Skeletal muscle tissue (tissue), 4 donors: ENCODE data around the gene PRKG1. TPM values are rescaled to one million over a fixed set of nuclear protein-coding genes. Genes with fewer than 3 reads are reported as not detected.

ENCODE experiments used
- H3K27ac ChIP-seq: one replicate; pipeline ENCODE4 v1.7.0; 2013; ENCODE audit warnings: mild to moderate bottlenecking, low read depth, low read length, inconsistent platforms
- H3K27me3 ChIP-seq, 3 donors: one replicate each; pipeline ENCODE4 v1.7.0; 2013; ENCODE audit warnings: low read length in 3 of 3; ENCODE audit not compliant: control insufficient read depth in 3 of 3, insufficient read depth in 3 of 3
- H3K36me3 ChIP-seq, 3 donors: one replicate each; pipeline ENCODE4 v1.7.0; 2013; ENCODE audit warnings: low read length in 3 of 3; ENCODE audit not compliant: control insufficient read depth in 3 of 3, insufficient read depth in 3 of 3
- H3K4me1 ChIP-seq, 3 donors: one replicate each; pipeline ENCODE4 v1.7.0; 2013; ENCODE audit warnings: low read length in 3 of 3, mild to moderate bottlenecking in 3 of 3; ENCODE audit not compliant: control insufficient read depth in 3 of 3, insufficient read depth in 3 of 3
- H3K4me3 ChIP-seq, 3 donors: one replicate each; pipeline ENCODE4 v1.7.0; 2013; ENCODE audit warnings: low read length in 3 of 3
- H3K9ac ChIP-seq, 3 donors: one replicate each; pipeline ENCODE4 v1.7.0; 2013; ENCODE audit warnings: low read length in 3 of 3, mild to moderate bottlenecking in 3 of 3, moderate library complexity in 2 of 3, low read depth in 1 of 3
- H3K9me3 ChIP-seq, 3 donors: one replicate each; pipeline ENCODE4 v1.7.0; 2013; ENCODE audit warnings: low read length in 3 of 3; ENCODE audit not compliant: control insufficient read depth in 3 of 3
- total RNA-seq: library from RNA; depleted of rRNA; stranded (reverse); fragments of >200 nt; gene quantifications from one replicate; pipeline ENCODE4 v1.2.3, GENCODE V29; 2014
- donor health status: Osteomylitis.

The PRKG1 gene
- total RNA-seq, 1 donor from 2014 or later = 44.9 TPM

GRCh38 chr10:51700228-51700817, 626.0 kb downstream of the PRKG1 start:
- Histone ChIP-seq H3K4me3 (peak overlapping the region; percentile 82 to 98 (median 96)), H3K27ac (peak overlapping the region; percentile 95), H3K4me1 (peaks cover 20 to 36% (median 34%) of the 10 kb centered on the region in 3 donors), H3K9me3 (no peaks in the 10 kb centered on the region), H3K27me3 (no peaks in the 10 kb centered on the region), H3K36me3 (peaks cover 0 to 9% (median 5%) of the 10 kb centered on the region in 3 donors), H3K9ac (peak overlapping the region; percentile 82 to 97 (median 96))

DNA sequence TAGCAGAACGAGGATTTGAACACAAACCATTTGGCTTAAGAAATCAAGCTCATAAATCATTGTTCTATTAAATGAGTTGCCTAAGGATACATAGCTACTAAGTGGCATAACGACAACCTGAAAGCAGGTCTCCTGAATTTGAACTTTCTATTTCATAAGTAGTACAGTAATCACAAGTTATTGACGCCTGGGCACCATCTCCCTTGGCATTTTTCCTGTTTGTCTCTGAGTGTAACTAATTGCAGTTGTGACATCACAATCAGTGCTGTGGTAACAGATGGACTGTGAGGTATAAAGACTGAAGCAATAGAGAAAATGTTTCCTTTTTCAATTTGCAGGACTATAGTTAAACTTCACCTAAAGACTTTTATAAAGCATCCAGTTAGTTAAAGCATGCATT, 631.5 kb downstream of the PRKG1 start:
- no peak overlapping the region for H3K9ac ChIP-seq
- no peaks in the 10 kb centered on the region for H3K36me3 ChIP-seq
- H3K4me1 ChIP-seq = no peaks in the 10 kb centered on the region
- no peaks in the 10 kb centered on the region for H3K9me3 ChIP-seq
- no peaks in the 10 kb centered on the region for H3K27me3 ChIP-seq
- H3K27ac ChIP-seq = no peak overlapping the region
- no peak overlapping the region for H3K4me3 ChIP-seq

DNA sequence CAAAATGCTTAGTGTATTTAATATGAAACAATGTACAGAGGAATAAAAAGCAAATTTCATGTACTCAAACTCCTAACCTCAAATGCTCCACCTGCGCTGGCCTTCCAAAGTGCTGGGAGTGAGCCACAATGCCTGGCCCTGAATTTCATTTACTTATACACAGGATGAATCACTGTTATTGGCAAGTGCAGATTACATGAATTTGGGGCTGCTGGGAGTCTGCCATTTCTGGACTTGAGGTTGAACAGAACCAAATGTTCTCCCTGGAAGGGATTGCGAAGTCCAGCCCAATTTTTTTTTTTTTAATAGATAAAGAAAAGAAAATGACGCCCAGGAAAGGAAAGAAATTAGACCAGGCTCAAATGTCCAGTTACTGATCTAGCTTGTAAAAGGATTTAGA, 631.9 kb downstream of the PRKG1 start:
- Histone ChIP-seq H3K27me3 (no peaks in the 10 kb centered on the region), H3K9ac (no peak overlapping the region), H3K4me3 (no peak overlapping the region), H3K27ac (no peak overlapping the region), H3K36me3 (no peaks in the 10 kb centered on the region), H3K4me1 (no peaks in the 10 kb centered on the region), H3K9me3 (no peaks in the 10 kb centered on the region)

GRCh38 chr10:51707392-51707791, 633.1 kb downstream of the PRKG1 start:
- Histone ChIP-seq H3K4me1 (no peaks in the 10 kb centered on the region), H3K36me3 (no peaks in the 10 kb centered on the region), H3K9ac (no peak overlapping the region), H3K9me3 (no peaks in the 10 kb centered on the region), H3K27ac (no peak overlapping the region), H3K4me3 (no peak overlapping the region), H3K27me3 (no peaks in the 10 kb centered on the region)

DNA sequence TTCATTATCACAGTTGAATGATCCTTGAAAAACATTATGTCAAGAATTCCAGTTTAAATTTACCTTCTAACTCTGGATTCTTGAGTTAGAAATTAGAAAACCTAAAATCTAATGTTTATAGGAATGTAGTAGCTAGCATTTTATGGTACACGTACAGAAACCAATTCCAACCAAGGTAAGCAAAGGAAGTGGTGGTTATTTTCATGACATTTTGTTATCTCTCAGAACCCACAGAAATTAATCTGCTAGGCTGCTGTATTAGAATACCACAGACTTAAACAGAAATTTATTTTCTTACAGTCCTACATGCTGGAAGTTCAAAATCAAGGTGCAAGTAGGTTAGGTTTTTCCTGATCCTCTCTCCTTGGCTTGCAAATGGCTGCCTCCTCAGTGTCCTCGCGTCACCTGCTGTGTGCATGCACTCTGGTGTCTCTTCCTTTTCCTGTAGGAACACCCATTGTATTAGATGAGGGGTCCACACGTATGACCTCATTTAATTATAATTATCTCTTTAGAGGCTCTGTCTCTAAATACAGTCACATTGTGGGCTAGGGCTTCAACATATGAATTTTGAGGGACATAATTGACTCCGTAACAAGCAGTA, 633.6 kb downstream of the PRKG1 start:
- no peaks in the 10 kb centered on the region for H3K36me3 ChIP-seq
- H3K9ac ChIP-seq = no peak overlapping the region
- H3K4me1 ChIP-seq = no peaks in the 10 kb centered on the region
- no peak overlapping the region for H3K4me3 ChIP-seq
- no peaks in the 10 kb centered on the region for H3K27me3 ChIP-seq
- H3K9me3 ChIP-seq = no peaks in the 10 kb centered on the region
- H3K27ac ChIP-seq = no peak overlapping the region

- no peaks in the 10 kb centered on the region for H3K9me3 ChIP-seq
- no peaks in the 10 kb centered on the region for H3K27me3 ChIP-seq
- H3K27ac ChIP-seq = no peak overlapping the region
- no peaks in the 10 kb centered on the region for H3K4me1 ChIP-seq
- no peaks in the 10 kb centered on the region for H3K36me3 ChIP-seq
- no peak overlapping the region for H3K4me3 ChIP-seq
- H3K9ac ChIP-seq = no peak overlapping the region
Observed at GRCh38 chr10:51708609-51709008, 634.3 kb downstream of the PRKG1 start.

- Histone ChIP-seq H3K4me1 (no peaks in the 10 kb centered on the region), H3K4me3 (no peak overlapping the region), H3K9me3 (no peaks in the 10 kb centered on the region), H3K9ac (no peak overlapping the region), H3K27me3 (no peaks in the 10 kb centered on the region), H3K27ac (no peak overlapping the region), H3K36me3 (no peaks in the 10 kb centered on the region)
Observed at GRCh38 chr10:51709324-51709972, 635.2 kb downstream of the PRKG1 start.

DNA sequence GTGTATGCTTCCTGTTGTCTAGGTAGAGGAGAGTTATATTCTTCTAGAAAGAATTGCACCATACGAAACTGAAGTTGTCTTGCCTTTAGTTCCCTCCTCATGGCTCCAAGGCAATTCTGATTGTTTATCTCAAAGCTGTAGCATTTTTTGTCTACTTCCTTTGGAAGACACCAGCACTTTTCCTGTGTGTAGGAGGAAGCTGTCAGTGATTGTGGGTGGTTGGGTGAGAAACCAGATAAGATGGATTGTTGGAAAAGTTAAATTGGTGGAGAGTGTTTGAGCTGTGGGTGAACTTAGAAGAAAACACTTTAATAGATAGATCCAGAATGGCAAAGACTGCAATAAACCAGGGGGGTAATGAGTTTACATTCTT, 637.2 kb downstream of the PRKG1 start:
- Histone ChIP-seq H3K4me1 (no peaks in the 10 kb centered on the region), H3K27me3 (no peaks in the 10 kb centered on the region), H3K4me3 (no peak overlapping the region), H3K36me3 (no peaks in the 10 kb centered on the region), H3K9me3 (no peaks in the 10 kb centered on the region), H3K27ac (no peak overlapping the region), H3K9ac (no peak overlapping the region)

DNA sequence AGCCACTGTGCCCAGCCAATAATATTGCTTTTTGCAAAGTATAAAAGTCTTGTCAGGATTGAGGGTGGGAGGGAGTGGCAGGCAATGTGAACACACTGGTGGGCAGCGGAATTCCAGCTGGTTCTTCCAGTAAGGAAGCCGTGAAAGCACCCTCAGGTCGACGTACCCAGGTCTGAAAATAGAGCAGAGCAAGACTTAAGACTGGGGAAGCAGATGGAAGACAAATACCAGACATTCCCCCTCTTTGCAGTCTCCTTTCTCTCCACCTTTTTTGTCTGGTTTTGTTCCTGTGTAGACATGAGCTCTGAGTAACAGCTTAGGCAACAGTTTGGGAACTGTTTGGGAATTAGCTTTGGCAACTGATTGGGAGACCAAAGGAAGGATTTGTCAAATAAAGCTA, 642.7 kb downstream of the PRKG1 start:
- no peaks in the 10 kb centered on the region for H3K4me1 ChIP-seq
- H3K36me3 ChIP-seq = no peaks in the 10 kb centered on the region
- H3K9me3 ChIP-seq = no peaks in the 10 kb centered on the region
- H3K4me3 ChIP-seq = no peak overlapping the region
- no peaks in the 10 kb centered on the region for H3K27me3 ChIP-seq
- no peak overlapping the region for H3K9ac ChIP-seq
- H3K27ac ChIP-seq = no peak overlapping the region

DNA sequence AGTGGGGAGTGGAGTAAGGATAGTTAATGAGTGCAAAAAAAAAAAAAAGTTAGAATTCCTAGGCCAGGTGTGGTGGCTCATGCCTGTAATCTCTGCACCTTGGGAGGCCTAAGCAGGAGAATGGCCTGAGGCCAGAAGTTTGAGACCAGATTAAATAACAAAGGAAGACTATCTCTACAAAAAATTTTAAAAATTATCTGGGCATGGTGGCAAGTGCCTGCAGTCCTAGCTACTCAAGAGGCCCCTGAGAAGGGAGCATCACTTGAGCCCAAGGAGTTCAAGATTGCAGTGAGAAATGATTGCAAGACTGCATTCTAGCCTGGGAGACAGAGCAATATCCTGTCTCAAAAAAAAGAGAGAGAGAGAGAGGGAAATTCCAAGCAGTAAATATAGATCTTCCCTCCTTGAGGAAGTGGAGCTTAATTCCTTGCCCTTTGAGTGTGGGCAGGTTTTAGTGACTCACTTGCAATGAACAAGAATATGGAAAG, 644.6 kb downstream of the PRKG1 start:
- Histone ChIP-seq H3K27me3 (no peaks in the 10 kb centered on the region), H3K27ac (no peak overlapping the region), H3K9ac (no peak overlapping the region), H3K4me3 (no peak overlapping the region), H3K36me3 (no peaks in the 10 kb centered on the region), H3K4me1 (no peaks in the 10 kb centered on the region), H3K9me3 (no peaks in the 10 kb centered on the region)
